ENCODE results near the gene NR2F2. TPM values are rescaled to one million over a fixed set of nuclear protein-coding genes. Genes with fewer than 3 reads are reported as not detected.

The NR2F2 gene
- total RNA-seq, 1 donor from 2014 or later = 1.9 TPM

DNA sequence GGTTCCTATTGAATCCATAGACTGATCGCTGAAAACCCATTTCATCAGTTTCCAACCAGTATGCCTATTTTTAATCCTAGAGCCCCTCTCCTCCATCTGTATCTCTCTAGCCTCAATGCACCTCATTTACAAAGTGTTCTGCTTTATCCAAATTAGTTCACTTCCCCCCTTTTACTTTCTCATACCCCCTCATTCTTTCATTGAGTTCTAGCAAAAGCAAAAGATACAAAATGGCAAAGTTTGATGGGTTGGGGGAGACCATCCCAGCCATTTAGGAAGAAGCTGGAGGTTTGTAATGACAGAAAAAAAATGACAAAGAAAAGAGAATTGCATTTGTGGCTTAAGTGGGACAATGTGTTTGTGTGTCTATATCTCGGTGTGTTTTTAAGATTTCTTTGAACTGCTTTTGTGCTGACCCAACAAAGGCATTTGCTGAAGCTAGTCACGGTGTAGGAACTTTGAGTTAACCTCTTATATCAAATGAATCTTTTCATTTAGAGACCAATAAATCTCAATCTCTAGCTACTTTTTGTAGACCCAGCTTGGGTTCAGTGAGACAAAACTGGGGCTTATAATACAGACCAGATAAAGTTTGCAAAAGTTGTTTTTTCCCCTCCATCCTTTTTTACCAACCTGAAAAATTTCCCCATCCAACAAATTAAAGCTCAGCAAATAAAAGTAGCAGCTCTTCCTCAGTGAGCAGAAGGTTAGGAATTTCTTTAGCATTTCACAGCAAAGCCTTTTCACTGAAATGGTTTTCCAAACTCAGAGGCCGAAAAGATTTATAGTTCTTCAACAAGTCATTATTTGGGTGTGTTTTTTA is 18.7 kb downstream of the NR2F2 start:
- no peaks in the 10 kb centered on the region for H3K36me3 Mint-ChIP-seq (ENCODE audit: unreplicated experiment)
- peaks cover 49% of the 10 kb centered on the region for H3K27me3 Mint-ChIP-seq (ENCODE audit: unreplicated experiment)
- H3K27ac Mint-ChIP-seq (ENCODE audit: unreplicated experiment) = no peak overlapping the region
- peaks cover 13% of the 10 kb centered on the region for H3K9me3 Mint-ChIP-seq (ENCODE audit: unreplicated experiment)
- H3K4me1 Mint-ChIP-seq (ENCODE audit: low read depth, unreplicated experiment) = peaks cover 15% of the 10 kb centered on the region
- no peak overlapping the region for H3K4me3 Mint-ChIP-seq (ENCODE audit: unreplicated experiment)
- no peak for TF ChIP-seq CTCF (IDR thresholded peaks at IDR 0.05; ENCODE audit: partially characterized antibody, unreplicated experiment)
- DNase-seq = no peak

GRCh38 chr15:96349857-96350720 is 19.6 kb downstream of the NR2F2 start:
- no peak overlapping the region for H3K4me3 Mint-ChIP-seq (ENCODE audit: unreplicated experiment)
- TF ChIP-seq CTCF (IDR thresholded peaks at IDR 0.05; ENCODE audit: partially characterized antibody, unreplicated experiment) = no peak
- peaks cover 13% of the 10 kb centered on the region for H3K4me1 Mint-ChIP-seq (ENCODE audit: low read depth, unreplicated experiment)
- DNase-seq = no peak
- H3K36me3 Mint-ChIP-seq (ENCODE audit: unreplicated experiment) = no peaks in the 10 kb centered on the region
- peaks cover 43% of the 10 kb centered on the region for H3K27me3 Mint-ChIP-seq (ENCODE audit: unreplicated experiment)
- H3K27ac Mint-ChIP-seq (ENCODE audit: unreplicated experiment) = no peak overlapping the region
- H3K9me3 Mint-ChIP-seq (ENCODE audit: unreplicated experiment) = peaks cover 11% of the 10 kb centered on the region

DNA sequence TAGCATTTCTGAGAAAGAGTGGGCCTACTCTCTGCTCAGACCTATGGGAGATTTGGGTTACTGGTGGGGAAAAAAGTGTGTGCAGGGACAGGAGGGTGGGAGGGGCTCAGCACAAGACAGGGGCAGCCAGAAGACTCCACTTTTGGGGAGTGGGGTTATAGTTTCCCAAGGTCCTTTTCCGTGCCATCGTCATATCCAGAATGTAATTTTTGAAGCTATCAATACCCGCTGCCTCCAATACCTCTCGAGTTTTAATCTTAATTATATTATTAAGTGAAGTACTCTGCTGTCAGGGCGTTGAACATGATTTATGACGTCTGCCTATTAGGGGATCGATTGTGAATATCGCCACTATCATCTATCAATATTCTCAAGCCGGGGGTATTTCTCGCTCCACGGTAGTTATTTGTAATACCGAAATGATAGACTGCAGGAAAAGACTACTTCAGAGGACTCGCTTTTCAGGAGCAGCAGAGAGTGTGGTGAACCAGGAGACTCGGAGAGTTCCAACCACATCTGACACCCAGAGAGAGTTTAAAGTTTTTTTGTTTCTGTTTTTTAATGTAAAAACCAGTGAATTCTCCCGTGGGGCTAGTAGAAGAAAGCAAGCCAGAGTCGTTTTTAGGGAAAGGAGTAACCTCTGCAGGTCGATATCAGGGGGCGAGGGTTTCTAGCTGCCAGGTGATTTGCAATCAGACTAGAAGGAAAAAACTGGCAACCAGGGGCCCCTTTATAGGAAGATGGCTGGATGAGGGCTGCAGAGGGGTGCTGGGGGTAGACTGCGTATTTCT is 20.6 kb downstream of the NR2F2 start:
- Mint-ChIP-seq H3K36me3 (ENCODE audit: unreplicated experiment) (no peaks in the 10 kb centered on the region), H3K9me3 (ENCODE audit: unreplicated experiment) (peaks cover 11% of the 10 kb centered on the region), H3K4me1 (ENCODE audit: low read depth, unreplicated experiment) (peaks cover 10% of the 10 kb centered on the region), H3K27ac (ENCODE audit: unreplicated experiment) (no peak overlapping the region), H3K27me3 (ENCODE audit: unreplicated experiment) (peaks cover 42% of the 10 kb centered on the region), H3K4me3 (ENCODE audit: unreplicated experiment) (no peak overlapping the region)
- no peak for TF ChIP-seq CTCF (IDR thresholded peaks at IDR 0.05; ENCODE audit: partially characterized antibody, unreplicated experiment)
- DNase-seq = no peak

DNA sequence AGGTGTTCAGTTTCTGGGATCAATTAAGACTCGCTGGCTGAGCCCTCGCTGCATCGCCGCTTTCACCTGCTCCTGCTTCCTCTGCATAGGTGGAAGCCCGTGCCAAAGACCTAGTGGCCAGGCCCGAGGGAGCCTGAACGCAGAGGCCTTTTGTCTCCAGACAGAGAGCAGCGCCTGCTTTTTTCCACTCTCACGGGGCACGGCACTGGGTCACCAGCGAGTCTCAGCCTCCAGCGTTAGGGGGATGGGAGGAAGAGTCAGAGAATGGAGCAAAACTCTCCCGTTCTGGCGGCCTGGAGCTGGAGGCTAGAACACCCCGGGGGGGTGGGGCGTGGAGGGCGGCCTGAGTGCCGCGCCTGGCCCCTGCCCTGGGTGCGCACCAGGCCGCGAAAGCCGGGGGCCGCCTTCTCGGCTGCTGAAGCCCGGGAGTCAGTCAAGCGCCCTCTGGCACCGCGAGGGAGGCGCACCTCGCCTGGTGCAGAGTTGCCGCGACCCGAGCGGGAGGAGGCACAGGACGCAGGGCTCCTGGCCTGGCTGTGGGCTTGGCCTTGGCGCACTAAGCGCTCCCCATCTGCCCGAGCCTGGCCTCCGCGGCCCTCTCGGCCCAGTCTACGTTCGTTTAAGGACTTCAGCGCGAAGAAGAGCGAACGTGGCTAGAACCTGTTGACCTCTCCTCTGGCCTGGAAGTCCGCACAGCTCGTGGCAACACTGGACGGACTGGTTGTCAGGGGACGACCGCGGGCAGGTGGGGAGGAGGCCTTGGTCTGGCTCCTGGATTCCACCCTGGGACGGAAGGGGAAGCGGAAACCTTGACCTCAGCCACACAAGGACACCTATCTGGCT is 21.5 kb downstream of the NR2F2 start:
- peaks cover 11% of the 10 kb centered on the region for H3K9me3 Mint-ChIP-seq (ENCODE audit: unreplicated experiment)
- peak; percentile 60 for DNase-seq
- H3K4me3 Mint-ChIP-seq (ENCODE audit: unreplicated experiment) = peak overlapping the region; percentile 48
- no peak for TF ChIP-seq CTCF (IDR thresholded peaks at IDR 0.05; ENCODE audit: partially characterized antibody, unreplicated experiment)
- H3K27me3 Mint-ChIP-seq (ENCODE audit: unreplicated experiment) = peaks cover 41% of the 10 kb centered on the region
- H3K36me3 Mint-ChIP-seq (ENCODE audit: unreplicated experiment) = no peaks in the 10 kb centered on the region
- no peak overlapping the region for H3K27ac Mint-ChIP-seq (ENCODE audit: unreplicated experiment)
- peaks cover 8% of the 10 kb centered on the region for H3K4me1 Mint-ChIP-seq (ENCODE audit: low read depth, unreplicated experiment)

All from glutamatergic neuron (in vitro differentiated cells).